HG03045 (cell line): ENCODE measurements around the gene ZNF618.
"Not testable (repeated sequence)": the region's sequence is repeated elsewhere in the genome, so short reads cannot be mapped to it uniquely, and the experiment has no call there.

Experiments
- ATAC-seq: cut with Tn5 transposase; IDR thresholded peaks from one replicate; pipeline ENCODE4 v1.9.1; 2021; ENCODE audit warnings: mild to moderate bottlenecking, moderate library complexity; ENCODE audit not compliant: unreplicated experiment

ZNF618 gene

GRCh38 chr9:113984639-113985380, 108.7 kb downstream of the ZNF618 start:
- no peak for ATAC-seq

- ATAC-seq = no peak
Observed at GRCh38 chr9:113985968-113986585, 110.0 kb downstream of the ZNF618 start.

GRCh38 chr9:113986931-113987330, 110.8 kb downstream of the ZNF618 start:
- ATAC-seq = no peak

- ATAC-seq = no peak
Observed at GRCh38 chr9:113987526-113987925, 111.4 kb downstream of the ZNF618 start.

GRCh38 chr9:113988385-113989016, 112.4 kb downstream of the ZNF618 start:
- no peak for ATAC-seq

GRCh38 chr9:113989017-113989713, 113.1 kb downstream of the ZNF618 start:
- ATAC-seq = no peak

- ATAC-seq = no peak
Observed at GRCh38 chr9:113989714-113990569, 113.8 kb downstream of the ZNF618 start.

GRCh38 chr9:113990570-113990907, 114.4 kb downstream of the ZNF618 start:
- no peak for ATAC-seq

- ATAC-seq = no peak
Observed at GRCh38 chr9:113990975-113991471, 114.9 kb downstream of the ZNF618 start.

GRCh38 chr9:113991714-113992113, 115.6 kb downstream of the ZNF618 start:
- no peak for ATAC-seq

- no peak for ATAC-seq
Observed at GRCh38 chr9:113992276-113992951, 116.3 kb downstream of the ZNF618 start.

GRCh38 chr9:113992994-113993393, 116.9 kb downstream of the ZNF618 start:
- no peak for ATAC-seq

- ATAC-seq = no peak
Observed at GRCh38 chr9:113993838-113994540, 117.9 kb downstream of the ZNF618 start.

GRCh38 chr9:113995401-113995800, 119.3 kb downstream of the ZNF618 start:
- no peak for ATAC-seq

GRCh38 chr9:113995963-113996362, 119.9 kb downstream of the ZNF618 start:
- no peak for ATAC-seq

- ATAC-seq = no peak
Observed at GRCh38 chr9:113996531-113997001, 120.5 kb downstream of the ZNF618 start.

GRCh38 chr9:113997064-113997463, 121.0 kb downstream of the ZNF618 start:
- ATAC-seq = not testable (repeated sequence)

GRCh38 chr9:113997610-113998009, 121.5 kb downstream of the ZNF618 start:
- no peak for ATAC-seq

GRCh38 chr9:113998114-113998513, 122.0 kb downstream of the ZNF618 start:
- ATAC-seq = no peak
